GM18909 (cell line): ENCODE results near the gene HPN.

ENCODE experiments used
- ATAC-seq: cut with Tn5 transposase; IDR thresholded peaks from one replicate; pipeline ENCODE4 v1.9.1; 2021; ENCODE audit warnings: mild to moderate bottlenecking; ENCODE audit not compliant: unreplicated experiment, poor library complexity

The HPN gene

DNA sequence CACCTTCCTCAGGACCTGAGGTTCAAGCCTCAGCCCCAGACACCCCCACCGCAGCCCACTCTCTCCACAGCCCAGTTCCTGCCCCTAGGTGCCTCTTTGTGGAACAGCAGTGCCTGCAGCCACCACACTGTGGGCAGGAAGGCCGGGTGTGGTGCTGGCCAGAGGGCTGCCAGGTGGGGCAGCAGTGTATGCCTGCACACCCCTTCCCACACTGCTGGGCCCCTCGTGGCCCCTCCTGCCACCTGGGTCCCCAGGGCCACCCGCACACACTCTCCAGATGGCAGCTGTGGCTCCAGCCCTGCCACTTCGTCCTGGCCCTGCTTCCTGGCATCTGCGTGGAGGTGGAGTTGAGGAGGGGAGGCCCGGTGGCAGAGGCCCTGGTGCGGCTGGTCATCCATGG, 35.1 kb downstream of the HPN start:
- no peak for ATAC-seq

DNA sequence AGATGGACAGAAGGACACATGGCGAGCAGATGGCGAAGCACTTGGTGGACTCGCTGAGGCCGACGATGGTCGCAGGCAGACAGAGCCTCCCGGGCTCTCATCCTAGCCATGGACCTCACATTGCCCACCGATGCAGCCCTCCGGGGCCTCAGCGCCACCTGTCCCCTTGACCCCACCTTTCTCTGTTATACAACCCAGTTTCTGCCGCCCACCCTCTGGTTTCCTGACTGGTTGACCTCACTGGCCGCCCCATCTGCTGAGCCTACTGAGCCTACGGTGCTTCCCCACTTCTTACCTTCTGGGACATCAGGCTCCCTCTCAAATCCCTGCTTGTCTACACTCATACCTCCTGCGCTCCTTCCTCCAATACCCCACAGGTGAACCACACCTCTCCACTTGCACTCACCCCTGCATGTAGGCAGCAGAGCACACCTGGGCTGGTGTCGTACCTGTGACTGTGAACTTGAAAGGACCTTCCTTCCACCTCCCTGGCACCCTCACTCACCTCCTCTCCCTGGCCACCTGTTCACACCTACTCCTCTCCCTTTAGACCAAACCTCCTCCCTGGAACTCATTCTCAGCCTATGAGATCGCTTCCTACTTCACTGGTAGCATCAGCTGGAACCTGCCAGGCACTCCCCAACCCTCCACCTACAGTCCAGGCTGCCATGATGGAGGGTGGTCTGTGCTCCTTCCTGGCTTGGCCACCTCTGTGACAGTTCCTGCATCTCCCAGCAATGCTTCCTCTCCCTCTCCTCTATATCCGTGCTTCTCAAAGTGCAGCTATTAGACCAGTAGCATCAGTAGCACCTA, 36.1 kb downstream of the HPN start:
- no peak for ATAC-seq

DNA sequence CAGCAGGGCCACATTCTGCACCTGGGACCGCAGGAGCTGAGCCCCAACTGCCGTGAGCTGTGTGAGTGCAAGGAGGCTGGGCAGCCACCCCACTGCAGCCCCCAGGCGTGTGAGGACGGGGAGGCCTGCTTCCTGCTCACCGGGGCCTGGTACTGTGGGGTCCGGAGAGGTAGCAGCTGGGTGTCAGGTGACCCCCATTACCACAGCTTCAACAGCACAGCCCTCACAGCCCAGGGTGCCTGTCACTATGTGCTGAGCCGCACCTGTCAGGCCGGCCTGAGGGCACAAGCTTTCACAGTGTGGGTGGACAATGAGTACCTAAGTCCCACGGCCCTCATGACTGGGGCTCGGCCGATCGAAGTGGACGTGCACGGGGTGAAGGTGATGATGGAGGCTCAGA, 38.3 kb downstream of the HPN start:
- no peak for ATAC-seq

DNA sequence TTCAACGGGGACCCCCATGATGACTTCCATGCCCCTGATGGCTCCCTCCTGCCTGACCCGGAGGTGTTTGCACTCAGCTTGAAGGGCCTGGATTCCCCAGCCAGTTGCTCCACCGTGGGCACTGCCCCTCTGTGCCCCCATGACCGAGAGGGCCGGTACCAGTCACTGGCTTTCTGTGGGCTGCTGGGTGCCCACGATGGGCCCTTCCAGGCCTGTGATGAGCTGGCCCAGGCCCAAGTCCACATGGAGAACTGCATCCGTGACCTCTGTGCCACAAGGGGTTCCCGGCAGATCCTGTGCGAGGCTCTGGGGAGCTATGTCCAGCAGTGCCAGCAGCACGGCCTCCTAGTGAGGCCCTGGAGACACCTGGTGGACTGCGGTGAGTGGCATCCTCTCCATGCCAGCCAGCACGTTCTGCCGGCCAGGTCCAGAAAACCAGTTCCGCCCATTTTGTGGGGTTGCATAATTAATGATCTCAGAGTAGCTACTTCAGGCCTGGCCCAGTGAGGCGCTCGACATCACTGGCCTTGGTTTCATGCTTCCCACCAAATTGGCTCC, 39.2 kb downstream of the HPN start:
- ATAC-seq, result no peak

- ATAC-seq, result no peak
Observed at GRCh38 chr19:35081201-35081600, 39.7 kb downstream of the HPN start.

DNA sequence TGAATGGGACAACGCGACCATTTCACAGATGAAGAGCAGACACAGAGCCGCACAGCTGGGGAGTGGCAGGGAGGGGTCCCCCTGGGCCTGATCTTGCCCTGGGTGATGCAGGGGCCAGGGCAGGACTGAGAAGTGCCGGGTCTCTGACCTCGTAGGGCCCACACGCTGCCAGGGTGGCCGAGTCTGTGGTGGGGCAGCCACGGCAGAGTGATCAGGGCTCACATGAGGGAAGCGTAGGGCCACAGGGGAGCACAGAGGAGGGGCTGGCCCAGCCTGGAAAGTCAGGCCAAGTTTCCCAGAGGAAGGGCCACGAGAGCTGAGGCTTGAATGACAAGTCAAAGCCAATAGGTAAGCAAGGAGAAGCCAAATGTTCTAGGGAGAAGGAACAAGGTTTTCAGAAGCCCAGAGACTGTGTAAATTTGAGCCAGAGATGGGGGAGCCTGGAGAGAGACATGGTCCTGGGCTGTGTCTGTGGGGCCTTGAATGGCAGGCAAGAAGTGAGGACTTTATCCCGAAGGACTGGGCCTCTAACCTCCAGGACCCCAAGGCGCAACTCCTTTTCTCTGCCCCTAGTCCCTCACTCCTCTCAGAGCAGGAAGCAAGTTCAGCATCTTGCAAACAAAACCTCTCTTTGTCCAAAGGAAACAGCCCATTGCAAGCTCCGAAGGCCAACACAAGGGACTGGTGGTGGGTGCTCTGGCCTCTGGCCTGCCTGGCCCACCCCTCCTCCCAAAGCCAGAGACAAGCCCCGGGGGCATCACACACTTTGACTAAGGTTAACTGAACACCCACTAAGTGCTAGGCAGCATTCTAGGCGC, 42.4 kb downstream of the HPN start:
- ATAC-seq, result no peak

GRCh38 chr19:35084509-35084762, 42.9 kb downstream of the HPN start:
- ATAC-seq, result no peak

- ATAC-seq, result peak; percentile 48
Observed at GRCh38 chr19:35085947-35086346, 44.4 kb downstream of the HPN start.

DNA sequence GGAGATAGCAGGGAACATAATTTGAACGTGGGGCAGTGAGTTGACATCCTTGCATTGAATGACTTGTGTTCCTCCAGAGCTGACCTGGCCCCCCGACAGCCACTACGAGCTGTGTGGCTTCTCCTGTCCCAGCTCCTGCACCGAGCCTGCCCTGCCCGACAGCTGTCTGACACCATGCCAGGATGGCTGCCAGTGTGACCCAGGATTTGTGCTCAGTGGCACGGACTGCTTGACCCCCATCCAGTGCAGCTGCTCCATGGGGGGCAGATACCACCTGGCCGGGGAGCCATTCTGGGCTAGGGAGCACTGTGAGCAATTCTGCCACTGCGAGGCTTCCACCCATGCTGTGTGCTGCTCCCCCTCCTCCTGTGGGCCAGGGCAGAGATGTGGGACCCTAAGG, 44.9 kb downstream of the HPN start:
- ATAC-seq, result no peak

- no peak for ATAC-seq
Observed at GRCh38 chr19:35087393-35087792, 45.9 kb downstream of the HPN start.

DNA sequence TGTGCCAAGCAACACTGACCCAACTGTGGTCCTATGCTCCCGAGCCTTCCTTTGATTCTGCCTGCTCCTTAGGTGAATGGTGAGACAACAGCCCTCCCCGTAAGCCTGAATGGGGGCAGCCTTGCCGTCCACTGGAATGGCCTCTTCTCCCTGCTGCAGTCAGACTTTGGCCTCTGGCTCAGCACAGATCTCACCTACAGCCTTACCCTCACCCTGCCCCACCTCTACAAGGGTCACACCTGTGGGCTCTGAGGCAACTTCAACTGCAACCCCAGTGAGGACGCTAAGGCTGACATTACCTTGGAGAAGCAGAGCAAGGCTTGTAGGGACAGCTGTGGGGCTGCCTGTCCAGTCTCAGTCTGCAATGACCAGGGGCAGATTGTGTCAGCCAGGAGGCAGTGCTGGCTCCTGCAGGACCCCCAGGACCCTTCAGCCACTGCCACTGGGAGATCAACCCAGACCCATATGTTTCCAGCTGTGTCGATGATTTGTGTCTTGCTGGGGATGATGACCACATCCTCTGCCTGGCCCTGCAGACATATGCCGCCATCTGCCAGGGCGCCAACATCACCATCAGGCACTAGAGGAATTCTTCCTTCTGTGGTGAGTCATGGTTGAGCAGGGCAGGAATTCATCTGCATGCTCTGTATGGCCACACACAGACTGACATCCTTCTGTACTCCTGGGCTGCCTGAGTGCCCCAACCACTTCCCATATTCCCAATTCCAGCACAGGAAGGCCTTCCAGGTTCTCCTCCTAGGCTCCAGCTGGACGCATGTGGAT, 46.8 kb downstream of the HPN start:
- ATAC-seq, result no peak

GRCh38 chr19:35089554-35089953, 48.0 kb downstream of the HPN start:
- no peak for ATAC-seq

DNA sequence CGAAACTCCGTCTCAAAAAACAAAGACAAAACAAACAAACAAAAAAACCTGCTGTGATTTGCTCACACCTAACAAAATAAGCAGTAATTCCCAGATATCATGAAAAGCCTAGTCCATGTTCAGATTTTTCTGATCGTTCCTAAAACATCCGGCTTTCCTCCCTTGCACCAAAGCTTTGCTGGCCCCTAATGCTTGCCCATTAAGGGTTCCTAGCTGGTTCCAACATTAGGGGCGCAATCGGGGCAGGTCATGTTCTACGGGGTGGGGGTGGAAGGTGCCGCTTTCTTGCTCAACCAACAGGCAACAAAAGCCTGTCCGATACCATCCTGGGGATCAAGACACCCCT, 48.6 kb downstream of the HPN start:
- ATAC-seq, result no peak

GRCh38 chr19:35090506-35091214, 49.1 kb downstream of the HPN start:
- no peak for ATAC-seq

GRCh38 chr19:35093430-35093829, 51.9 kb downstream of the HPN start:
- no peak for ATAC-seq

DNA sequence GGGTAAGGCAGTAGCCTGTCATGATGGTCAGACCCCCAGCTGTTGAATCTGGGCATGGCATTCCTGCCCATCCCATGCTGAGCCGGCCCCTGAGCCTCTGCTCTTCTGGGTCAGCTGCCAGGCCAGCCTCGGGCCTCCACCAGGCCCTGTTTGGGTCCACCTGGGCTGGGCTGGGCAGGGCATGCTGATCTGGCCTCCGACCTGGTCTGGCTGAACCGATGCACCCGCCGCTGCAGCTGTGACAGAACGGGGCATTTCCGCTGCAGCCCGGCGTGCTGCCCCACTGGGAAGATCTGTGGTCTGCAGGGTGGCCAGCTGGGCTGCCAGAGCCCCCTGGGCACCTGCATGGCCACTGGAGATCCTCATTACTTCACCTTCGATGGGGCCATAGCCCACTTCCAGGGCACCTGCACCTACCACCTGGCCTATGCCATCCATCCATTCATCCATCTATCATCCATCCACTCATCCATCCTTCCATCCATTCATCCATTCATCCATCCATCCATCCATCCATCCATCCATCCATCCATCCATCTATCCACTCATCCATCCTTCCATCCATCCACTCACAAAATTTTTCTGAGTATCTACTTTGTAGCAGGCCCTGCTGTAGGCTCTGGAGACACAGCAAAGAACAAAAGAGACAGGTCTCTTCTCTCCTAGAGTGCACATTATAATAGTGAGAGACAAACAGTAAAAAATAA, 52.6 kb downstream of the HPN start:
- ATAC-seq, result no peak

DNA sequence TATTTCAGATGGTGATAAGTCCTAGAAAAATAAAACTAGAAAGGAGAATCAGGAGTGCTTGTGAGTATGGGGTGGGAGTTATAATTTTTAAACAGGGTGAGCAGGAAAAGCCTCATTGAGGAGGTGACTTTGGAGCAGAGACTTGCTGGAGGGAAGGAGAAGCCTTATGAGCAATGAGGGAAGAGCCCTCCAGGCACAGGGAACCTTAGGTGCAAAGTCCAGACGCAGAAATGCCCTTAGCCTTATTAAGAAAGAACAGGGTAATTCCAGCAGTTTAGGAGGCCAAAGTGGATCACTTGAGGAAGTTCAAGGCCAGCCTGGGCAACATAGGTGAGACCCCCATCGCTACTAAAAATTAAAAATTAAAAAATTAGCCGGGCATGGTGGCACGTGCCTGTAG, 53.1 kb downstream of the HPN start:
- ATAC-seq, result no peak

GRCh38 chr19:35095667-35096368, 54.3 kb downstream of the HPN start:
- no peak for ATAC-seq

GRCh38 chr19:35098413-35099049, 57.0 kb downstream of the HPN start:
- no peak for ATAC-seq
